ENCODE measurements around the gene SMIM9. TPM values are rescaled to one million over a fixed set of nuclear protein-coding genes. Genes with fewer than 3 reads are reported as not detected.

Gene SMIM9
- total and polyA plus RNA-seq, 9 of the 15 experiments (the other 6 are each of a cell fraction or from before 2014, with no cell fraction given), result 0.08 TPM; not detected in 8

DNA sequence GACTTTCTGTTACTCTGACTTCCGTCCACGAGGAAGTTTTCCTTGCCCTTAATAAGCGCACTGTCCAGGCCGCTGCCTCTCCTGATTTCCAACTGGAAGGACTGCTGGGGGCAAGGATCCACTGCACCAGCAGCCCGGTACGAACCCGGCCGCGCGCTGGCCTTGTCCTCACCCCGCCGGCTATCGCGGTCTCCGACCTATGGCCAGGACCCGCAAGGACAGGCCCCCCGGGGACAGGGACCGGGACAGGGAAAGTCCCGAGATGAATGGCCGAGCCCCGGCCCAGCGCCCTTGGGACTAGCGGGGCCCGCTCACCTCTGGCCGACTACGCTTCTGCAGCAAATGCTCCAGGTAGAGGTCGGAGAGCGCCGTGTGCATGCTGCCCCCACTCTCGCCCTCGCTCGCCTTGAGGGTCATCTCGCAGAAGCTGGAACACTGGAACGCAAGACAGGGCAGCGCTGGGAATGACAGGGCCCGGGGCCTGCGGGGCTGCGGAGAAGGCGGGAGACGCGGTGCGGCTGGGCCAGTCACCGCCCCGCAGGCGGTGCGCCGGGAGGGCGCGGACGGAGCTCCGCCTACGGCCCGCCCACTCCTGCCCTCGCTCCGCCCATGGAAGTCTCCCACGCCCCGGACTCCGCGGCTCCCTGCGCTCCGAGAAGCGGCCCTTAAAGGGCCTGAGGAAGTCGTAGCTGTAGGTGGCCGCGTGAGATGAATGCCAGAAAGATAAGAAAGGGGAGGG, 29.3 kb downstream of the SMIM9 start, which contains the start of gene MPP1 (continued):
- TF ChIP-seq ZNF592 (IDR thresholded peaks at IDR 0.05) (no peak), TFAP4 (CRISPR knock-in tag; IDR thresholded peaks at IDR 0.05; ENCODE audit: borderline replicate concordance) (peak; percentile 28; the same call in 1 of the 2 replicates), AFF4 (CRISPR knock-in tag; IDR thresholded peaks at IDR 0.05) (peak; percentile 4; the same call in 1 of the 2 replicates), PHF8 (IDR thresholded peaks at IDR 0.05; ENCODE audit: borderline replicate concordance, low read length) (peak; percentile 56; the same call in 1 of the 2 replicates), SP2 (IDR thresholded peaks at IDR 0.05; ENCODE audit: extremely low read depth, low read depth, low read length, poor library complexity, severe bottlenecking) (peak; percentile 47), SRF (CRISPR knock-in tag; IDR thresholded peaks at IDR 0.05) (peak in 1 of 2 experiments; percentile 86; a peak in 1 of 4 replicates), NRF1 (conservative IDR thresholded peaks at IDR 0.05 in 1 of 2, IDR thresholded peaks at IDR 0.05 in 1 of 2) (peak; percentile 86 to 88)
- TF ChIP-seq, protein P1, sequence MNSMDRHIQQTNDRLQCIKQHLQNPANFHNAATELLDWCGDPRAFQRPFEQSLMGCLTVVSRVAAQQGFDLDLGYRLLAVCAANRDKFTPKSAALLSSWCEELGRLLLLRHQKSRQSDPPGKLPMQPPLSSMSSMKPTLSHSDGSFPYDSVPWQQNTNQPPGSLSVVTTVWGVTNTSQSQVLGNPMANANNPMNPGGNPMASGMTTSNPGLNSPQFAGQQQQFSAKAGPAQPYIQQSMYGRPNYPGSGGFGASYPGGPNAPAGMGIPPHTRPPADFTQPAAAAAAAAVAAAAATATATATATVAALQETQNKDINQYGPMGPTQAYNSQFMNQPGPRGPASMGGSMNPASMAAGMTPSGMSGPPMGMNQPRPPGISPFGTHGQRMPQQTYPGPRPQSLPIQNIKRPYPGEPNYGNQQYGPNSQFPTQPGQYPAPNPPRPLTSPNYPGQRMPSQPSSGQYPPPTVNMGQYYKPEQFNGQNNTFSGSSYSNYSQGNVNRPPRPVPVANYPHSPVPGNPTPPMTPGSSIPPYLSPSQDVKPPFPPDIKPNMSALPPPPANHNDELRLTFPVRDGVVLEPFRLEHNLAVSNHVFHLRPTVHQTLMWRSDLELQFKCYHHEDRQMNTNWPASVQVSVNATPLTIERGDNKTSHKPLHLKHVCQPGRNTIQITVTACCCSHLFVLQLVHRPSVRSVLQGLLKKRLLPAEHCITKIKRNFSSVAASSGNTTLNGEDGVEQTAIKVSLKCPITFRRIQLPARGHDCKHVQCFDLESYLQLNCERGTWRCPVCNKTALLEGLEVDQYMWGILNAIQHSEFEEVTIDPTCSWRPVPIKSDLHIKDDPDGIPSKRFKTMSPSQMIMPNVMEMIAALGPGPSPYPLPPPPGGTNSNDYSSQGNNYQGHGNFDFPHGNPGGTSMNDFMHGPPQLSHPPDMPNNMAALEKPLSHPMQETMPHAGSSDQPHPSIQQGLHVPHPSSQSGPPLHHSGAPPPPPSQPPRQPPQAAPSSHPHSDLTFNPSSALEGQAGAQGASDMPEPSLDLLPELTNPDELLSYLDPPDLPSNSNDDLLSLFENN (IDR thresholded peaks at IDR 0.05; ENCODE audit: low read depth in 2 of 2, low read length in 2 of 2), result 0 out of 4 replicates have a peak, but pooled peaks of 1 of the 2 experiments have one; percentile 6

All from K562 (cell line).